ENCODE data around the gene HIF3A.
"Not testable (repeated sequence)": the region's sequence is repeated elsewhere in the genome, so short reads cannot be mapped to it uniquely, and the experiment has no call there.

The HIF3A gene

GRCh38 chr19:46296722-46297461, at the start of gene HIF3A:
Gene HIF3A, plus strand, starts transcription at chr19:46297042. Its CDS starts 35 bp downstream, at chr19:46297077.
- peak within 1 kb of the TSS; percentile 94 for H3K27ac ChIP-seq
- DNase-seq (ENCODE audit: low spot score): no peak
- CTCF ChIA-PET: interaction anchor here (0.6 to 1.1 kb wide), 3 partner anchors 51 to 288 kb away, joined by 3 to 6 read pairs (median 3); no protein-coding TSS in a partner anchor
- TF ChIP-seq CTCF (conservative IDR thresholded peaks at IDR 0.05; ENCODE audit: low read depth): no peak
- POLR2A ChIA-PET (ENCODE audit: low non-redundant PET): no interaction called here

- CTCF ChIA-PET: interaction anchor here (0.6 kb wide), 3 partner anchors 96 to 247 kb away, joined by 3 read pairs; no protein-coding TSS in a partner anchor
- POLR2A ChIA-PET (ENCODE audit: low non-redundant PET): no interaction called here
- no peak for DNase-seq (ENCODE audit: low spot score)
- H3K27ac ChIP-seq: no peak overlapping the region
- no peak for TF ChIP-seq CTCF (conservative IDR thresholded peaks at IDR 0.05; ENCODE audit: low read depth)
Measured at GRCh38 chr19:46250076-46250735, 46.6 kb upstream of the HIF3A start.

GRCh38 chr19:46251416-46251815, 45.4 kb upstream of the HIF3A start:
- TF ChIP-seq CTCF (conservative IDR thresholded peaks at IDR 0.05; ENCODE audit: low read depth): no peak
- DNase-seq (ENCODE audit: low spot score): peak; percentile 29
- no peak overlapping the region for H3K27ac ChIP-seq
- CTCF ChIA-PET: no interaction called here
- POLR2A ChIA-PET (ENCODE audit: low non-redundant PET): no interaction called here

GRCh38 chr19:46254776-46255175, 42.1 kb upstream of the HIF3A start:
- DNase-seq (ENCODE audit: low spot score): peak; percentile 36
- POLR2A ChIA-PET (ENCODE audit: low non-redundant PET): no interaction called here
- CTCF ChIA-PET: no interaction called here
- H3K27ac ChIP-seq: no peak overlapping the region
- no peak for TF ChIP-seq CTCF (conservative IDR thresholded peaks at IDR 0.05; ENCODE audit: low read depth)

- H3K27ac ChIP-seq: no peak overlapping the region
- TF ChIP-seq CTCF (conservative IDR thresholded peaks at IDR 0.05; ENCODE audit: low read depth): no peak
- POLR2A ChIA-PET (ENCODE audit: low non-redundant PET): no interaction called here
- DNase-seq (ENCODE audit: low spot score): no peak
- CTCF ChIA-PET: no interaction called here
Measured at GRCh38 chr19:46256855-46257254, 40.0 kb upstream of the HIF3A start.

- CTCF ChIA-PET: not testable (repeated sequence)
Measured at GRCh38 chr19:46261501-46261900, 35.3 kb upstream of the HIF3A start.

GRCh38 chr19:46262684-46263296, 34.1 kb upstream of the HIF3A start:
- POLR2A ChIA-PET (ENCODE audit: low non-redundant PET): not testable (repeated sequence)
- H3K27ac ChIP-seq: peak overlapping the region; percentile 69
- peak; percentile 71 for DNase-seq (ENCODE audit: low spot score)
- CTCF ChIA-PET: interaction anchor here (1.2 to 4.1 kb wide), 2 partner anchors 52 to 185 kb away, joined by 3 to 38 read pairs; no protein-coding TSS in a partner anchor

More at GRCh38 chr19:46261501-46261900, 35.3 kb upstream of the HIF3A start:
- DNase-seq (ENCODE audit: low spot score); POLR2A ChIA-PET (ENCODE audit: low non-redundant PET): not testable (repeated sequence)
- H3K27ac ChIP-seq: peak overlapping the region; percentile 69

- POLR2A ChIA-PET (ENCODE audit: low non-redundant PET); DNase-seq (ENCODE audit: low spot score); H3K27ac ChIP-seq: not testable (repeated sequence)
- CTCF ChIA-PET: interaction anchor here (0.6 to 4.1 kb wide), 12 partner anchors 16 to 304 kb away, joined by 3 to 38 read pairs (median 4); partner anchors contain the start of gene PGLYRP1
Measured at GRCh38 chr19:46264801-46265200, 32.0 kb upstream of the HIF3A start.

Data from RWPE1 (cell line).